Subcutaneous abdominal adipose tissue (tissue), 5 donors: Measurements from ENCODE around the gene UNKL.

Source experiments
- H3K27ac ChIP-seq: one replicate; pipeline ENCODE4 v1.7.0; 2013; ENCODE audit warnings: low read depth, mild to moderate bottlenecking, inconsistent platforms, low read length, moderate library complexity
- H3K27me3 ChIP-seq, 5 donors: one replicate each; pipeline ENCODE4 v1.7.0; 2013; ENCODE audit warnings: low read length in 5 of 5, inconsistent platforms in 1 of 5; ENCODE audit not compliant: control insufficient read depth in 5 of 5, insufficient read depth in 4 of 5
- H3K36me3 ChIP-seq, 5 donors: one replicate each; pipeline ENCODE4 v1.7.0; 2013; ENCODE audit warnings: low read length in 5 of 5; ENCODE audit not compliant: control insufficient read depth in 5 of 5, insufficient read depth in 5 of 5
- H3K4me1 ChIP-seq, 5 donors: one replicate each; pipeline ENCODE4 v1.7.0; 2013; ENCODE audit warnings: low read length in 5 of 5, mild to moderate bottlenecking in 3 of 5, moderate library complexity in 1 of 5; ENCODE audit not compliant: control insufficient read depth in 5 of 5, insufficient read depth in 5 of 5
- H3K4me3 ChIP-seq, 5 donors: one replicate each; pipeline ENCODE4 v1.7.0; 2013; ENCODE audit warnings: low read length in 5 of 5, low read depth in 1 of 5
- H3K9ac ChIP-seq, 5 donors: one replicate each; pipeline ENCODE4 v1.7.0; 2013; ENCODE audit warnings: low read length in 5 of 5, mild to moderate bottlenecking in 4 of 5, moderate library complexity in 3 of 5
- H3K9me3 ChIP-seq, 5 donors: one replicate each; pipeline ENCODE4 v1.7.0; 2013; ENCODE audit warnings: low read length in 5 of 5; ENCODE audit not compliant: control insufficient read depth in 5 of 5
- donor health status: healthy.
- donor health status: healthy.
- donor health status: healthy.
- donor health status: healthy.
- donor health status: healthy.

Gene UNKL

DNA sequence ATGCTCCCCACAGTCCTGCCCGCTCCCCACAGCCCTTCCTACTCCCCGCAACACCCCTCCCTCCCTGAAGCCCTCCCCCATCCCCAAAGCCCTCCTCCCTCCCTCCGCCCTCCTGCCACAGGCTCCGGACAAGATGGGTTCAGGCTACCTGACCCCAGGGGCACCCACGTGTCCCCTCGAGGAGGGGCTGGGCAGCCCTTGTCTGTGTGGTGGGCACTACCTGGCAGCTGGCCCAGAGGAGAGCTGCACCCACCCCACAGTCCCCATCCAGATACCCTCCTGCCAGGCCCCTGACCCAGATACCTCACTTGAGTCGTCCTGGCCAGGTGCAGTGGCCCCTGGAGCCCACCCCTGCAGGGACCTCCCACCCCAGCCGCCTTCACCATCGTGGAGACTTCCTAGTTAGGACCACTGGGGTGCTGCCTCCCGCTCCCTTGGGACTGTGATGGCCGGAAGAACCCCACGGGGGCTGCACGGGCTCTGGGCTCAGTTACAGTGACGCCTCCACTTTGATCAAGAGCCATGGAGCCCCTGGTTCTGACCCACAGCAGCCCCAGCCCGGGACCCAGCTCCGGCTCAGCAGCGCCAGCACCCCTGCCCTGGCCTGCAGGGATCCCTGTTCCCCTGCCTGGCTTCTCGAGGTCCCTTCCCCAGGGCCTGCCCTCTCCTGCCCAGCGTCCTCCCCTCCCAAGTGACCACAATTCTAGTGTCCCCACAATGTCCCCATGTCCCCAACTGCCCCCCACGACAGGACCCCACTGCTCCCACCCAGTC, 17.2 kb upstream of the UNKL start:
- no peaks in the 10 kb centered on the region for H3K36me3 ChIP-seq
- peak overlapping the region in 1 of 5 donors; percentile 44 for H3K4me3 ChIP-seq
- no peaks in the 10 kb centered on the region for H3K9me3 ChIP-seq
- H3K9ac ChIP-seq, result peak overlapping the region in 1 of 5 donors; percentile 48
- no peak overlapping the region for H3K27ac ChIP-seq
- H3K27me3 ChIP-seq, result peaks cover 3 to 30% (median 23%) of the 10 kb centered on the region in 5 donors
- peaks cover 0 to 15% (median 4%) of the 10 kb centered on the region in 5 donors for H3K4me1 ChIP-seq

GRCh38 chr16:1430759-1431496, 16.4 kb upstream of the UNKL start, which contains the start of gene PERCC1:
Gene PERCC1 (plus strand): TSS chr16:1431078. CDS start chr16:1432594, 1,516 bp downstream.
- Histone ChIP-seq H3K36me3 (no peaks in the 10 kb centered on the region), H3K27me3 (peaks cover 3 to 30% (median 23%) of the 10 kb centered on the region in 5 donors), H3K4me1 (peaks cover 0 to 15% (median 4%) of the 10 kb centered on the region in 5 donors), H3K27ac (no peak within 1 kb of the TSS), H3K9me3 (no peaks in the 10 kb centered on the region), H3K9ac (peak within 1 kb of the TSS in 1 of 5 donors; percentile 48), H3K4me3 (no peak within 1 kb of the TSS)

- Histone ChIP-seq H3K9ac (no peak overlapping the region), H3K36me3 (no peaks in the 10 kb centered on the region), H3K4me3 (no peak overlapping the region), H3K27ac (no peak overlapping the region), H3K4me1 (peaks cover 0 to 15% (median 4%) of the 10 kb centered on the region in 5 donors), H3K27me3 (peaks cover 3 to 30% (median 23%) of the 10 kb centered on the region in 5 donors), H3K9me3 (no peaks in the 10 kb centered on the region)
These were observed 15.8 kb upstream of the UNKL start for GRCh38 chr16:1430214-1430758.

- no peaks in the 10 kb centered on the region for H3K9me3 ChIP-seq
- no peaks in the 10 kb centered on the region for H3K36me3 ChIP-seq
- H3K4me3 ChIP-seq, result no peak overlapping the region
- H3K4me1 ChIP-seq, result peaks cover 0 to 15% (median 4%) of the 10 kb centered on the region in 5 donors
- H3K27ac ChIP-seq, result no peak overlapping the region
- no peak overlapping the region for H3K9ac ChIP-seq
- H3K27me3 ChIP-seq, result peaks cover 3 to 30% (median 23%) of the 10 kb centered on the region in 5 donors
These were observed 15.1 kb upstream of the UNKL start for GRCh38 chr16:1429631-1430030.

GRCh38 chr16:1429012-1429411, 14.5 kb upstream of the UNKL start:
- no peak overlapping the region for H3K4me3 ChIP-seq
- H3K4me1 ChIP-seq, result peaks cover 0 to 15% (median 4%) of the 10 kb centered on the region in 5 donors
- no peak overlapping the region for H3K27ac ChIP-seq
- H3K27me3 ChIP-seq, result peaks cover 3 to 30% (median 23%) of the 10 kb centered on the region in 5 donors
- H3K36me3 ChIP-seq, result no peaks in the 10 kb centered on the region
- H3K9ac ChIP-seq, result no peak overlapping the region
- no peaks in the 10 kb centered on the region for H3K9me3 ChIP-seq

- peak overlapping the region in 1 of 5 donors; percentile 39 for H3K9ac ChIP-seq
These were observed 14.0 kb upstream of the UNKL start for GRCh38 chr16:1428511-1428910.

DNA sequence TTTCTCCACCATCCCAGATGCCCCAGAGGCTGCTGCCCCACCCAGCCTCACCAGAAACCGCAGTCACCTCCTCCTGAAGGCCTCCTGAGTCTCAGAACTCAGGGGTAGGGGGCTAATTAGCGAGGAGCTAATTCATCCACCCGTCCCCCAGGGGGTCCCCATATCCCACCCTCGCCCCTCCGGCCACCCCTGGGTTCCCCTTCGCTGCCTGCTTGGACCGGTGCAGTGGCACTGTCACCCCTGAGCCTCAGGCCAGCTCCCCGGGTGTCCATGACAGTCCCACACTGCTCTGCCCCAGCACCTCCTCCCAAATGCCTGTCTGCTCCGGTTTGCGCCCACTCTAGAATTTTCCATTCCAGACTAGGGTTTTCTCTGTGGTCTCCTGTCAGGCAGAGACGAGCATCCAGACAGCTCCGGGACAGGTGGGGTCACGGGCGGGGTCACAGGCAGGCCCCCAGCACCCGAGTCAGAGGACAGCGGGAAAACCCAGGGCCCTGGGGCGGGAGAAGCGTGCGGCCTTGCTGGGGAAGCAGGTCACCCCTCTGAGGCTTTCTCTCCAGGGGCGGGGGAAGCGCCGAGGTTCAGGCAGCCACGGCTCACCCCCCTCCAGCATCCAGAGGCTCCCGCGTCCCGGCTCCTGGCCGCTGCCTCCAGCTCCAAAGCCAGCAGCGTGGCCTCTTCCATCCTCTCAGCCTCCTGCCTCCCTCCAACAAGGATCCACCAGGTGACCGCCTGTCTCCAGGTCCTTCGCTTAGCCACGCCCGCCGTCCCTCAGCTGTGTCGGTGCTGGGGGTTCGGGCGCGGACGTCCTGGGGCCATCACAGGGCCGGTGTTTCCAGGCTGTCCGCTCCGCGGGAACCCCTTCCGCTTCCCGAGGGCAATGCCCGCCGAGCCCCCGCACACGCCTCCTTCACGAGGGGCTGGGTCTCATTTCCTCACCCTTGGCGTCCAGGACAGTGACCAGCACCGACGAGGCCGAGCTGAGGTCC, 13.3 kb upstream of the UNKL start:
- H3K9ac ChIP-seq, result peak overlapping the region in 1 of 5 donors; percentile 39

More at GRCh38 chr16:1428511-1428910, 14.0 kb upstream of the UNKL start:
- no peaks in the 10 kb centered on the region for H3K9me3 ChIP-seq
- no peak overlapping the region for H3K27ac ChIP-seq
- H3K4me3 ChIP-seq, result peak overlapping the region in 2 of 5 donors; percentile 21 to 48
- H3K27me3 ChIP-seq, result peaks cover 3 to 26% (median 22%) of the 10 kb centered on the region in 5 donors
- H3K36me3 ChIP-seq, result no peaks in the 10 kb centered on the region
- peaks cover 0 to 15% (median 4%) of the 10 kb centered on the region in 5 donors for H3K4me1 ChIP-seq

GRCh38 chr16:1426734-1427471, 12.4 kb upstream of the UNKL start:
- H3K9me3 ChIP-seq, result no peaks in the 10 kb centered on the region
- H3K27me3 ChIP-seq, result peaks cover 0 to 21% (median 12%) of the 10 kb centered on the region in 5 donors
- H3K4me3 ChIP-seq, result no peak overlapping the region
- H3K9ac ChIP-seq, result peak overlapping the region in 1 of 5 donors; percentile 21
- no peaks in the 10 kb centered on the region for H3K36me3 ChIP-seq
- H3K4me1 ChIP-seq, result peaks cover 0 to 8% (median 4%) of the 10 kb centered on the region in 5 donors
- no peak overlapping the region for H3K27ac ChIP-seq

More for the DNA sequence above, 13.3 kb upstream of the UNKL start:
- Histone ChIP-seq H3K27ac (no peak overlapping the region), H3K27me3 (peaks cover 3 to 24% (median 16%) of the 10 kb centered on the region in 5 donors), H3K4me1 (peaks cover 0 to 9% (median 4%) of the 10 kb centered on the region in 5 donors), H3K9me3 (no peaks in the 10 kb centered on the region), H3K36me3 (no peaks in the 10 kb centered on the region), H3K4me3 (peak overlapping the region in 3 of 5 donors; percentile 21 to 48 (median 33))
